Measurements from ENCODE around the gene VANGL2.

DNA sequence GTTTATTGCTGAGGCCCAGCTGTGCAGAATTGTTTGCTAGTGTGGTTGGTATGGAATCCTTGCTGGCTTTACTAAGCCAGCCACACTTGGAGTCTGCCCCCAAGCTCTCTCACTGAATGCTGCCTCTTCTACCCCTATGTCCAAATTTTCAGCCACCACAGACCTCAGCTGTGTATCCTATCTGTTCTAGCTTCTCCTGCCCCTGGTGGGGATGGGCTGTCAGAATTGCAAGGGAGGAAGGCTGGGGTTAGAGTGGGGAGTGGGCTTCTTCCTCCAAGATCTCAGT is 29.1 kb upstream of the VANGL2 start:
- TF ChIP-seq, protein P1, sequence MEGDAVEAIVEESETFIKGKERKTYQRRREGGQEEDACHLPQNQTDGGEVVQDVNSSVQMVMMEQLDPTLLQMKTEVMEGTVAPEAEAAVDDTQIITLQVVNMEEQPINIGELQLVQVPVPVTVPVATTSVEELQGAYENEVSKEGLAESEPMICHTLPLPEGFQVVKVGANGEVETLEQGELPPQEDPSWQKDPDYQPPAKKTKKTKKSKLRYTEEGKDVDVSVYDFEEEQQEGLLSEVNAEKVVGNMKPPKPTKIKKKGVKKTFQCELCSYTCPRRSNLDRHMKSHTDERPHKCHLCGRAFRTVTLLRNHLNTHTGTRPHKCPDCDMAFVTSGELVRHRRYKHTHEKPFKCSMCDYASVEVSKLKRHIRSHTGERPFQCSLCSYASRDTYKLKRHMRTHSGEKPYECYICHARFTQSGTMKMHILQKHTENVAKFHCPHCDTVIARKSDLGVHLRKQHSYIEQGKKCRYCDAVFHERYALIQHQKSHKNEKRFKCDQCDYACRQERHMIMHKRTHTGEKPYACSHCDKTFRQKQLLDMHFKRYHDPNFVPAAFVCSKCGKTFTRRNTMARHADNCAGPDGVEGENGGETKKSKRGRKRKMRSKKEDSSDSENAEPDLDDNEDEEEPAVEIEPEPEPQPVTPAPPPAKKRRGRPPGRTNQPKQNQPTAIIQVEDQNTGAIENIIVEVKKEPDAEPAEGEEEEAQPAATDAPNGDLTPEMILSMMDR (IDR thresholded peaks at IDR 0.05; ENCODE audit: poor library complexity, severe bottlenecking), result no peak
- TF ChIP-seq TAF1 (IDR thresholded peaks at IDR 0.05; ENCODE audit: low read depth), result no peak
- no peak for TF ChIP-seq EZH2 (IDR thresholded peaks at IDR 0.05; ENCODE audit: borderline replicate concordance, insufficient read depth, low read length, poor library complexity, severe bottlenecking)
- TF ChIP-seq EP300 (conservative IDR thresholded peaks at IDR 0.05; ENCODE audit: poor library complexity, severe bottlenecking), result no peak
- no peak for TF ChIP-seq SMC3 (conservative IDR thresholded peaks at IDR 0.05; ENCODE audit: poor library complexity)
- TF ChIP-seq, protein P2, sequence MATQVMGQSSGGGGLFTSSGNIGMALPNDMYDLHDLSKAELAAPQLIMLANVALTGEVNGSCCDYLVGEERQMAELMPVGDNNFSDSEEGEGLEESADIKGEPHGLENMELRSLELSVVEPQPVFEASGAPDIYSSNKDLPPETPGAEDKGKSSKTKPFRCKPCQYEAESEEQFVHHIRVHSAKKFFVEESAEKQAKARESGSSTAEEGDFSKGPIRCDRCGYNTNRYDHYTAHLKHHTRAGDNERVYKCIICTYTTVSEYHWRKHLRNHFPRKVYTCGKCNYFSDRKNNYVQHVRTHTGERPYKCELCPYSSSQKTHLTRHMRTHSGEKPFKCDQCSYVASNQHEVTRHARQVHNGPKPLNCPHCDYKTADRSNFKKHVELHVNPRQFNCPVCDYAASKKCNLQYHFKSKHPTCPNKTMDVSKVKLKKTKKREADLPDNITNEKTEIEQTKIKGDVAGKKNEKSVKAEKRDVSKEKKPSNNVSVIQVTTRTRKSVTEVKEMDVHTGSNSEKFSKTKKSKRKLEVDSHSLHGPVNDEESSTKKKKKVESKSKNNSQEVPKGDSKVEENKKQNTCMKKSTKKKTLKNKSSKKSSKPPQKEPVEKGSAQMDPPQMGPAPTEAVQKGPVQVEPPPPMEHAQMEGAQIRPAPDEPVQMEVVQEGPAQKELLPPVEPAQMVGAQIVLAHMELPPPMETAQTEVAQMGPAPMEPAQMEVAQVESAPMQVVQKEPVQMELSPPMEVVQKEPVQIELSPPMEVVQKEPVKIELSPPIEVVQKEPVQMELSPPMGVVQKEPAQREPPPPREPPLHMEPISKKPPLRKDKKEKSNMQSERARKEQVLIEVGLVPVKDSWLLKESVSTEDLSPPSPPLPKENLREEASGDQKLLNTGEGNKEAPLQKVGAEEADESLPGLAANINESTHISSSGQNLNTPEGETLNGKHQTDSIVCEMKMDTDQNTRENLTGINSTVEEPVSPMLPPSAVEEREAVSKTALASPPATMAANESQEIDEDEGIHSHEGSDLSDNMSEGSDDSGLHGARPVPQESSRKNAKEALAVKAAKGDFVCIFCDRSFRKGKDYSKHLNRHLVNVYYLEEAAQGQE (IDR thresholded peaks at IDR 0.05; ENCODE audit: borderline replicate concordance), result no peak

All from neural cell (in vitro differentiated cells).